Neural progenitor cell (in vitro differentiated cells): ENCODE measurements around the gene AKAP5. TPM values are rescaled to one million over a fixed set of nuclear protein-coding genes. Genes with fewer than 3 reads are reported as not detected.

Experiments used
- DNase-seq: peaks from one replicate; pipeline ENCODE4 v3.0.0-alpha.2; 2016; ENCODE audit warnings: low spot score
- H2AFZ ChIP-seq: fragments of 200-600 bp; sonication (generic); replicated peaks from 2 replicates; pipeline ENCODE4 v1.6.1; 2016; ENCODE audit warnings: antibody characterized with exemption
- H3F3A ChIP-seq: fragments of 200-600 bp; sonication (generic); 2 replicates; pipeline ENCODE4 v1.6.1; 2016; ENCODE audit warnings: antibody characterized with exemption, low read depth
- H3K27ac ChIP-seq: fragments of 200-600 bp; sonication (generic); 2 replicates; pipeline ENCODE4 v1.5.1; 2016; ENCODE audit warnings: mild to moderate bottlenecking
- H3K27me3 ChIP-seq: fragments of 200-600 bp; sonication (generic); 2 replicates; pipeline ENCODE4 v1.6.1; 2016; ENCODE audit warnings: mild to moderate bottlenecking, moderate library complexity
- H3K36me3 ChIP-seq: fragments of 200-600 bp; sonication (generic); 2 replicates; pipeline ENCODE4 v1.5.1; 2016
- H3K4me1 ChIP-seq: fragments of 200-600 bp; sonication (generic); 2 replicates; pipeline ENCODE4 v1.6.1; 2016; ENCODE audit warnings: mixed run types
- H3K4me2 ChIP-seq: fragments of 200-600 bp; sonication (generic); 2 replicates; pipeline ENCODE4 v1.6.1; 2016
- H3K4me3 ChIP-seq: fragments of 200-600 bp; sonication (generic); 2 replicates; pipeline ENCODE4 v1.5.1; 2016
- H3K79me2 ChIP-seq: fragments of 200-600 bp; sonication (generic); 2 replicates; pipeline ENCODE4 v1.6.1; 2016; ENCODE audit warnings: low read depth
- H3K9ac ChIP-seq: fragments of 200-600 bp; sonication (generic); 2 replicates; pipeline ENCODE4 v1.6.1; 2016
- H3K9me3 ChIP-seq: fragments of 200-600 bp; sonication (generic); 2 replicates; pipeline ENCODE4 v1.5.1; 2016; ENCODE audit warnings: low read depth
- H4K20me1 ChIP-seq: fragments of 200-600 bp; sonication (generic); 2 replicates; pipeline ENCODE4 v1.6.1; 2016; ENCODE audit warnings: low read depth
- H3K27ac Mint-ChIP-seq: 3 replicates; pipeline ENCODE4 v1.8.0; 2021; ENCODE audit warnings: mixed read lengths
- H3K27me3 Mint-ChIP-seq: 2 replicates; pipeline ENCODE4 v1.8.0; 2022; ENCODE audit warnings: low read depth, mild to moderate bottlenecking, inconsistent platforms, moderate library complexity, mixed read lengths; ENCODE audit not compliant: insufficient read depth
- H3K36me3 Mint-ChIP-seq: 3 replicates; pipeline ENCODE4 v1.8.0; 2021; ENCODE audit warnings: mixed read lengths
- H3K4me1 Mint-ChIP-seq: 3 replicates; pipeline ENCODE4 v1.8.0; 2021; ENCODE audit warnings: mixed read lengths
- H3K4me3 Mint-ChIP-seq: 3 replicates; pipeline ENCODE4 v1.8.0; 2021; ENCODE audit warnings: mild to moderate bottlenecking, moderate library complexity, mixed read lengths
- H3K9me3 Mint-ChIP-seq: 3 replicates; pipeline ENCODE4 v1.8.0; 2020; ENCODE audit warnings: mixed read lengths
- EZH2 ChIP-seq: fragments of 200-600 bp; sonication (generic); IDR thresholded peaks from 2 replicates; pipeline ENCODE4 v1.6.1; 2017; ENCODE audit warnings: antibody characterized with exemption, mild to moderate bottlenecking, moderate library complexity
- EZH2phosphoT487 ChIP-seq: fragments of 200-600 bp; sonication (generic); IDR thresholded peaks from 2 replicates; pipeline ENCODE4 v1.6.1; 2017; ENCODE audit warnings: antibody characterized with exemption
- total RNA-seq: library from RNA; depleted of rRNA; stranded (reverse); fragments of >200 nt; gene quantifications from 2 replicates; pipeline ENCODE4 v1.2.3, GENCODE V29; 2015; ENCODE audit warnings: low replicate concordance
- TF ChIP-seq, protein P1 (sequence below): fragments of 200-600 bp; sonication (generic); IDR thresholded peaks from 2 replicates; pipeline ENCODE4 v1.5.1; 2017; ENCODE audit warnings: antibody characterized with exemption, mild to moderate bottlenecking

AKAP5 gene
- total RNA-seq, 1 donor from 2014 or later, result 3.2 TPM

DNA sequence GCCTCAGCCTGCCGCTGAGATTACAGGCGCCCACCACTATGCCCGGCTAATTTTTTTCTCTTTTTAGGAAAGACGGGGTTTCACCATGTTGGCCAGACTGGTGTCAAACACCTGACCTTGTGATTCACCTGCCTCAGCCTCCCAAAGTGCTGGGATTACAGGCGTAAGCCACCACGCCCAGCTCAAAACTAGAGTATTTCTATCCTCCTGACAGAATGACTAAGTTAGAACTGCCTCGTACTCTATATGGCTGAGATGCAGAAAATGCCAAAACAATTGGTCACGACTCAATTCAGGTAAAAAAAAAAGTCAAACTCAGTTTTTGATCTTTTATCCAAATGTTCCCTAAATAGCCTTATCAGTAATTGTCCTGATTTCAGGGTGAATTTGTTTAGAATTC lies 11.1 kb downstream of the AKAP5 start:
- no peaks in the 10 kb centered on the region for H3K9me3 Mint-ChIP-seq
- peaks cover 8% of the 10 kb centered on the region for H3K4me1 Mint-ChIP-seq
- Histone ChIP-seq H3F3A (peaks cover 14% of the 10 kb centered on the region), H3K36me3 (no peaks in the 10 kb centered on the region), H3K4me1 (peaks cover 14% of the 10 kb centered on the region), H3K9me3 (no peaks in the 10 kb centered on the region), H3K4me3 (no peak overlapping the region), H3K27ac (no peak overlapping the region), H3K27me3 (no peaks in the 10 kb centered on the region), H3K79me2 (no peaks in the 10 kb centered on the region), H3K4me2 (no peak overlapping the region), H4K20me1 (no peaks in the 10 kb centered on the region), H3K9ac (no peak overlapping the region), H2AFZ (no peak overlapping the region)
- DNase-seq, result no peak
- no peak overlapping the region for H3K27ac Mint-ChIP-seq
- no peaks in the 10 kb centered on the region for H3K36me3 Mint-ChIP-seq
- H3K4me3 Mint-ChIP-seq, result no peak overlapping the region
- peaks cover 2% of the 10 kb centered on the region for H3K27me3 Mint-ChIP-seq
- TF ChIP-seq EZH2phosphoT487, result no peak
- TF ChIP-seq, protein P1, sequence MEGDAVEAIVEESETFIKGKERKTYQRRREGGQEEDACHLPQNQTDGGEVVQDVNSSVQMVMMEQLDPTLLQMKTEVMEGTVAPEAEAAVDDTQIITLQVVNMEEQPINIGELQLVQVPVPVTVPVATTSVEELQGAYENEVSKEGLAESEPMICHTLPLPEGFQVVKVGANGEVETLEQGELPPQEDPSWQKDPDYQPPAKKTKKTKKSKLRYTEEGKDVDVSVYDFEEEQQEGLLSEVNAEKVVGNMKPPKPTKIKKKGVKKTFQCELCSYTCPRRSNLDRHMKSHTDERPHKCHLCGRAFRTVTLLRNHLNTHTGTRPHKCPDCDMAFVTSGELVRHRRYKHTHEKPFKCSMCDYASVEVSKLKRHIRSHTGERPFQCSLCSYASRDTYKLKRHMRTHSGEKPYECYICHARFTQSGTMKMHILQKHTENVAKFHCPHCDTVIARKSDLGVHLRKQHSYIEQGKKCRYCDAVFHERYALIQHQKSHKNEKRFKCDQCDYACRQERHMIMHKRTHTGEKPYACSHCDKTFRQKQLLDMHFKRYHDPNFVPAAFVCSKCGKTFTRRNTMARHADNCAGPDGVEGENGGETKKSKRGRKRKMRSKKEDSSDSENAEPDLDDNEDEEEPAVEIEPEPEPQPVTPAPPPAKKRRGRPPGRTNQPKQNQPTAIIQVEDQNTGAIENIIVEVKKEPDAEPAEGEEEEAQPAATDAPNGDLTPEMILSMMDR, result no peak

DNA sequence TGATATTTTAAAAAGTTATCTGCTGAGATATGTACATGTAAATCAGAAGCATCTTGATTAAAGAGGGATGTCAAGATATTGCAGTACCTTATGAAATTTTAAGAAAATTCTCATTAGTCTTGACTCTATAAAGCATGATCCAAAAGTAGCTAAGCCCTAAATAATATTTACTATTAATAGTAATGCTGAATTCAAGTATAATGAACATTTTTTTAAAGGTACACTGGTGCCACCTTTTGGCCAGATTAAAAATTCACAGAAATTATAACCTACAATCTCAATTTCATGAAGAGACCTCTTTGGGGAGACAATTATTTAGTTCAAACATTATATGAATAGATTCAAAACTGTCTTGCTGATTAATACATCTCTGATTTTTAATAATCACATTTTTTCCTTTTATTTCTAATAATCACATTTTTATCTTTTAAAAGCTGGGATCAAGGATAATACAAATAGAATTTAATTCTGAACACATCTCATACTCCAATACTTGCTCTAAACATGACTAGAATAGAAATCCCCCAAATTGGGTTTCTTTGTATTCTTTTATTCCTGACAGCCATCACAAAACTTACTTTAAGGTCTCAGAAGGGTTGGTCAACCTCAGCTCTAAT lies 13.4 kb downstream of the AKAP5 start:
- Histone ChIP-seq H3K36me3 (no peaks in the 10 kb centered on the region), H4K20me1 (no peaks in the 10 kb centered on the region), H3F3A (peaks cover 14% of the 10 kb centered on the region), H3K4me3 (no peak overlapping the region), H3K27ac (no peak overlapping the region), H2AFZ (no peak overlapping the region), H3K4me2 (no peak overlapping the region), H3K27me3 (no peaks in the 10 kb centered on the region), H3K4me1 (peaks cover 14% of the 10 kb centered on the region), H3K9ac (no peak overlapping the region), H3K9me3 (no peaks in the 10 kb centered on the region), H3K79me2 (no peaks in the 10 kb centered on the region)
- Mint-ChIP-seq H3K36me3 (no peaks in the 10 kb centered on the region), H3K4me1 (peaks cover 8% of the 10 kb centered on the region), H3K27me3 (peaks cover 2% of the 10 kb centered on the region), H3K9me3 (no peaks in the 10 kb centered on the region), H3K27ac (no peak overlapping the region), H3K4me3 (no peak overlapping the region)
- TF ChIP-seq, protein P1, result peak; percentile 43
- TF ChIP-seq EZH2phosphoT487, result no peak
- no peak for TF ChIP-seq EZH2
- DNase-seq, result no peak

DNA sequence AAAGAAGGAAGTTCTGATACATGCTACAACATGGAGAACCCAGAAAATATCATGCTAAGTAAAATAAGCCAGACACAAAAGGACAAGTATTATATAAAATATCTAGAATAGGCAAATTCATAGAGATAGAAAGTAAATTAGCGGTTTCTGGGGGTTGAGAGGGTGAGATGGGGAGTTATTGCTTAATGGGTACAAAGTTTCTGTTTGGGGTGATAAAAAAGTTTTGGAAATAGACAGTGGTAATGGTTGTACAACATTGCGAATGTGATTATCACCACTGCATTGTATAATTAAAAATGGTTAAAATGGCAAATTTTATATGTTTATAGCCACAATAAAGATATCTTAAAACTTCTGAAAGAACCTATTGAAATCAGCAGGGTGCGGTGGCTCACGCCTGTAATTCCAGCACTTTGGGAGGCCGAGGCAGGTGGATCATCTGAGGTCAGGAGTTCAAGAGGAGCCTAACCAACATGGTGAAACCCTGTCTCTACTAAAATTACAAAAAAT lies 23.3 kb downstream of the AKAP5 start:
- H4K20me1 ChIP-seq, result peaks cover 13% of the 10 kb centered on the region
- no peaks in the 10 kb centered on the region for H3K9me3 Mint-ChIP-seq
- peaks cover 10% of the 10 kb centered on the region for H3F3A ChIP-seq
- TF ChIP-seq EZH2phosphoT487 (no peak), EZH2 (no peak)
- TF ChIP-seq, protein P1, result no peak
- no peaks in the 10 kb centered on the region for H3K27me3 Mint-ChIP-seq
- H3K27ac Mint-ChIP-seq, result no peak overlapping the region
- H3K4me1 Mint-ChIP-seq, result peaks cover 2% of the 10 kb centered on the region
- H3K9ac ChIP-seq, result no peak overlapping the region
- no peak overlapping the region for H3K4me3 ChIP-seq
- H3K27ac ChIP-seq, result no peak overlapping the region
- H3K4me1 ChIP-seq, result peaks cover 10% of the 10 kb centered on the region
- H3K4me2 ChIP-seq, result no peak overlapping the region
- peaks cover 14% of the 10 kb centered on the region for H3K36me3 Mint-ChIP-seq
- no peaks in the 10 kb centered on the region for H3K27me3 ChIP-seq
- H3K9me3 ChIP-seq, result no peaks in the 10 kb centered on the region
- no peak for DNase-seq
- H3K4me3 Mint-ChIP-seq, result no peak overlapping the region
- peaks cover 5% of the 10 kb centered on the region for H3K36me3 ChIP-seq
- H3K79me2 ChIP-seq, result no peaks in the 10 kb centered on the region
- H2AFZ ChIP-seq, result no peak overlapping the region
